ENCODE data around the gene CDAN1.

DNA sequence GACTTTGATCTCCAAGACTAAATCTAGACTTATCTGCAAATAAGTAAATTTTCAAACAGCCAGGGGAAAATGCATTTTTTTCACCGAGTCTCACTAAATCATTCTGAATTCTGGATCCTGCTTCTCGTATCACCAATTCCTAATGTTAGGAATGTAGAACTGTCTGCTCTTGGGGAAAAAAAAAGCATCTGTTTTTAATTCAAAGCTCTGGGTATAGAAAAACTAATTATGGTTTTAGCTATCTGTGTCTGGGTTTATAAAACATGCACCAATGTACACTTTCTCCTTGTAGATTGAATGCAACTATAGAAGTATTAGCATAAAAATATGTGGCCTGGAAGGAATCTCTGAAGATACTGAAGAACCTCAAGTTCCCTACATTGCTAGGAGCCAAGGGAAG, 4.8 kb upstream of the CDAN1 start:
- TF ChIP-seq REST (IDR thresholded peaks at IDR 0.05; ENCODE audit: insufficient replicate concordance, low read depth) (no peak), CTCF (IDR thresholded peaks at IDR 0.05; ENCODE audit: insufficient read depth, low read length) (no peak), POLR2AphosphoS5 (IDR thresholded peaks at IDR 0.05; ENCODE audit: low read depth) (no peak), GABPA (IDR thresholded peaks at IDR 0.05; ENCODE audit: low read depth) (no peak)
